Activated naive CD4-positive, alpha-beta T cell treated with anti-CD3 and anti-CD28 coated beads for 36 hours (primary cell): ENCODE measurements around the gene TMIE. TPM values are rescaled to one million over a fixed set of nuclear protein-coding genes. Genes with fewer than 3 reads are reported as not detected.

Experiments
- CTCF ChIA-PET: fragments of 350-600 bp; sonication (Branson Sonifier 250); formaldehyde crosslinking; loops from one replicate; lab custom pipeline; 2021; ENCODE audit warnings: antibody characterized with exemption; lab: Charles Lee
- DNase-seq: peaks from one replicate; pipeline ENCODE4 v3.0.0-alpha.2; 2020
- H3K27ac Mint-ChIP-seq: one replicate; pipeline ENCODE4 v1.8.0; 2021; ENCODE audit warnings: mild to moderate bottlenecking, mixed read lengths
- H3K27me3 Mint-ChIP-seq: one replicate; pipeline ENCODE4 v1.8.0; 2021; ENCODE audit warnings: low read depth, mixed read lengths
- H3K36me3 Mint-ChIP-seq: one replicate; pipeline ENCODE4 v1.8.0; 2021; ENCODE audit warnings: low read depth, mixed read lengths
- H3K4me1 Mint-ChIP-seq: one replicate; pipeline ENCODE4 v1.8.0; 2021; ENCODE audit warnings: low read depth, mixed read lengths
- H3K4me3 Mint-ChIP-seq: one replicate; pipeline ENCODE4 v1.8.0; 2021; ENCODE audit warnings: mild to moderate bottlenecking, moderate library complexity, mixed read lengths
- H3K9me3 Mint-ChIP-seq: one replicate; pipeline ENCODE4 v1.8.0; 2021; ENCODE audit warnings: mixed read lengths
- intact Hi-C: fragments of 100-400 bp; cut with micrococcal nuclease; formaldehyde crosslinking; loops from one replicate; pipeline ENCODE4 v1.15.1; 2023
- total RNA-seq, 2 experiments: library from RNA; stranded (reverse); gene quantifications; one replicate each; pipeline ENCODE4 v1.2.3, GENCODE V29; 2021

Gene TMIE
- 1 to 10 TPM; 1.2 to 1.5 TPM for total RNA-seq

DNA sequence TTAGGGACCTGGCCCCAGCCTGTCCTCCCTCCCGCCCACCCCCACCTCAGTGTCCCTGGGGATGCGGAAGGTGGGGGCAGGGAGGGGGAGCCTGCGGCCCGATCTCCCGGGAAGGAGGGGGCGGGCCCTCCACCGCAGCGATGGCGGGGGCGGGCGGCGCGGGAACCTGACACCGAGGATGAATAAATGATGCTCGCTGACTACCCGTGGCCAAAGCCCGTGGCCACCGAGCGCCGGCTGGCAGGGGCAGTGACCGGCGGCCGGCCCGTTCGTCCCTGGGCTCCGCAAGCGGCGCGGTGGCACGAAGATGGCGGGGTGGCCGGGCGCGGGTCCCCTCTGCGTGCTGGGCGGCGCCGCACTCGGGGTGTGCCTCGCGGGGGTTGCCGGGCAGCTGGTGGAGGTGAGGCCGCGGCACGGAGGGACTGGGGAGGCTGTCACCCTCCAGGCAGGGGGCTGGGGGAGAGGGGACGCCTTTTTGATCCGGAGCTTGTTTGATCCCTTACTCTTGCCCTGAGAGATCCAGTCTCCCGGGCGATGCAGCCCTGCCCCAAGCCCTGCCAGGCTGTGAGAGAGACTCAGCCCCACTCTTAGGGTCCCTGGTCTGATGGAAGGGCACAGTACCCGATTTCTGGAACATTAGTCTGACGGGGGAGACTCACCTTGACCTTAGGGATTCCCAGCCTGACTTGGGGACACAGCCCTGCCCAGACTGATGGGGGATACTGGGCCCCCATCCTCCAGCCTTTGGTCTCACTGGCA, at the start of gene TMIE:
Gene TMIE, plus strand, starts transcription at position 212 of the 759 bp plus-strand sequence. Its CDS starts 96 bp downstream, at position 308.
- no peak for DNase-seq
- H3K36me3 Mint-ChIP-seq = no peaks in the 10 kb centered on the region
- intact Hi-C loops = no loop called here

GRCh38 chr3:46655271-46655670, 45.9 kb upstream of the TMIE start:
- no peak for DNase-seq
- no peaks in the 10 kb centered on the region for H3K27me3 Mint-ChIP-seq
- H3K4me3 Mint-ChIP-seq = no peak overlapping the region
- CTCF ChIA-PET = no interaction called here
- H3K9me3 Mint-ChIP-seq = peaks cover 11% of the 10 kb centered on the region
- intact Hi-C loops = no loop called here
- no peaks in the 10 kb centered on the region for H3K36me3 Mint-ChIP-seq
- H3K4me1 Mint-ChIP-seq = no peaks in the 10 kb centered on the region
- H3K27ac Mint-ChIP-seq = no peak overlapping the region

More for the DNA sequence above, at the start of gene TMIE:
- H3K27ac Mint-ChIP-seq = no peak within 1 kb of the TSS
- peaks cover 20% of the 10 kb centered on the region for H3K4me1 Mint-ChIP-seq
- H3K4me3 Mint-ChIP-seq = peak within 1 kb of the TSS; percentile 10
- H3K9me3 Mint-ChIP-seq = no peaks in the 10 kb centered on the region
- CTCF ChIA-PET = interaction anchor here (0.7 to 0.8 kb wide), 2 partner anchors 193 to 208 kb away, joined by 4 to 5 read pairs; no protein-coding TSS in a partner anchor
- no peaks in the 10 kb centered on the region for H3K27me3 Mint-ChIP-seq

DNA sequence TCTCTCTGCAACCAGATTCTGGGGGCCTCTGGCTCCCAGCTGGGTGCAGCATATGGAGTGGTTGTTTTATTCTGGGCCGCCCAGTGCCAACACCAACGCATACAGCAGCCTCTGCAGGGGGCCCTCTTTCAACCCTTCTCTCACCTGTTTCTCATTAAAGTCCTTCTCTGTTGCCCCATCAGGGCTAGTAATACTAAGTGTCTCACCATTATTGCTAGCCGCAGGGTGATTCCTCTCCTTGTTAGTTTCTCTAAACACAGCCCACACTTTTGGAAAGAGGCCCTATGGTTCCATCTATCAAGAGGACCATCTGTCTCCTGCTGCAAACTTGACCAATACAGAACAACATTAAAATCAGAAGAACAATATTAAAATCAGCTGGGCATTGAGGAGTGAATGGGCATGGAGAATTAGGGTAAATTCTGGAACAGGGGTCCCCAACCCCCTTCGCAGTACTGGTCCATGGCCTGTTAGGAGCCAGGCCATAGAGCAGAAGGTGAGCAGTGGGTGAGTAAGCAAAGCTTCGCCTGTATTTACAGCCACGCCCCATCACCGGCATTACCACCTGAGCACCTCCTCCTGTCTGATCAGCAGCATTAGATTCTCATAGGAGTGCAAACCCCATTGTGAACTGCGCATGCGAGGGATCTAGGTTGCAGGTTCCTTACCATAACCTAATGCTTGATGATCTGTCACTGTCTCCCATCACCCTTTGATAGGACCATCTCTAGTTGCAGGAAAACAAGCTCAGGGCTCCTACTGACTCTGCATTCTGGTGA, 44.2 kb upstream of the TMIE start:
- no peak overlapping the region for H3K4me3 Mint-ChIP-seq
- CTCF ChIA-PET = no interaction called here
- H3K4me1 Mint-ChIP-seq = no peaks in the 10 kb centered on the region
- no peaks in the 10 kb centered on the region for H3K27me3 Mint-ChIP-seq
- H3K36me3 Mint-ChIP-seq = no peaks in the 10 kb centered on the region
- intact Hi-C loops = no loop called here
- DNase-seq = no peak
- peaks cover 6% of the 10 kb centered on the region for H3K9me3 Mint-ChIP-seq
- no peak overlapping the region for H3K27ac Mint-ChIP-seq

DNA sequence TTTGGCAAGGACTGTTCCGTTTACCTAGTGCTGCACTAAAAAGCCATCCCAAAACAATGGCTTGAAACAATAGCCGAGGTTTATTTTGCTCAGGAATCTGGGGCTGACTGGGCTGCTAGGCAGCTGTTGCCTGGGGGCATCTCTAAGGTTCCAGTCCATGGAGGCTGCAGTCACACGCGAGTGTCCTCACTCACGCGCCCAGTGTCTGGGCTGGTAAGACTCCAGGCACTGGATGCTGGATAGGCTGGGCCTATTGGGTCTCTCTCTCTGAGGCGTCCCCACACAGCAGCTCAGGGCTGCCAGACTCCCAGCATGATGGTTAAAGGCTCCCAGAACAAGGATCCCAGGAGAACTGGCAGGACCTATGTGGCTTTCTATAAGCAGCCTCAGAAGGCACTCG, 41.9 kb upstream of the TMIE start:
- intact Hi-C loops = no loop called here
- Mint-ChIP-seq H3K4me1 (no peaks in the 10 kb centered on the region), H3K27ac (no peak overlapping the region), H3K9me3 (no peaks in the 10 kb centered on the region), H3K4me3 (no peak overlapping the region), H3K36me3 (no peaks in the 10 kb centered on the region), H3K27me3 (no peaks in the 10 kb centered on the region)
- DNase-seq = no peak
- CTCF ChIA-PET = interaction anchor here (0.6 kb wide), 1 partner anchor 673 kb away, joined by 3 read pairs; no protein-coding TSS in a partner anchor

GRCh38 chr3:46660003-46660402, 41.2 kb upstream of the TMIE start:
- DNase-seq = no peak
- CTCF ChIA-PET = interaction anchor here (1.1 kb wide), 1 partner anchor 172 kb away, joined by 6 read pairs; no protein-coding TSS in a partner anchor
- Mint-ChIP-seq H3K4me3 (no peak overlapping the region), H3K36me3 (no peaks in the 10 kb centered on the region), H3K9me3 (no peaks in the 10 kb centered on the region), H3K27me3 (no peaks in the 10 kb centered on the region), H3K4me1 (no peaks in the 10 kb centered on the region), H3K27ac (no peak overlapping the region)
- intact Hi-C loops = no loop called here

DNA sequence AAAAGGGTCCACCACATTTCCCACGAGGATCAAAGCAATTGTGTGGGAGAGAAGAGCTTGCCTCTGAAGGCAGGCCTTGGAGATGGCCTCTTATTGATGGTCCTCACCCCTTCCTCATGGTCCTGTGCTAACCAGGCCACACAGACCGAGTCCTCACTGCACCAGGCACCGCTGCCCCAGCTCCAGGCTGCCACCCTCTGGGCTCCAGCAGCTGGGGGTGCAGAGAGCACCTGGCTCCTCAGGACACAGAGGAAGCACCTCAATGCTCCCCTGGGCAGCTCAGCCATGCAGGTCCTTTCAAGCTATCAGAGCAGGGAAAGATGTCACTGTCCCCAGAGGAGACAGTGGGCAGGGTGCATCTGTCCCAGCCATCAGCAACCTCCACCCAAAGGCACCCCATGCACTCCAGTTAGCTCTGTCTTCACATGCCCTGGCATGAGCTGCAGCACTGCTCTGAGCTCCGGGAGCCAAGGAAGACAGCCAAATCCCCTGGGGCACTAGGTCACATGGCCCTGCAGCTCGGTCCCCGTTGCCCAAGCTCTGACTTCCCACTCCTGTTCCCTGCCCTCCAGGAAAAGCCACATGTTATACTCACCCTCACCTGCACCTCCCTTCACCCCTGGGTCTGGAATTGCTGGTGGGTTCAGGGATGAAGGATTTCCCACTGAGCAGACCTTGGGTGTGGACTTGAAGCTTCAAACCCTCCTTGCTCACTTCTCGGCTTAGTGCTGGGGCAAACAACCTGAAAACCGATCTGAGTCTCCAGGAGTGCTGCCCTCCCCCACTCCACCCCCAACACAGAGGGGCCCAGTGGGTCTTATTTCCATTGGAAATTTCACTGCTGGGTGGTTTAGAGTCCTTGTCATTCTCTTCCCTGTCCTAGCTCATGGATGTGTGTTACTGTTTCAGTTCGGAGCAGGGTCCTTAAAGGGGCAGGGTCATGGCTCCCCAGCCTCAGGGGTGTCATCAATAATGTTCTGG, 40.4 kb upstream of the TMIE start:
- no peak overlapping the region for H3K27ac Mint-ChIP-seq
- H3K4me3 Mint-ChIP-seq = no peak overlapping the region
- H3K36me3 Mint-ChIP-seq = no peaks in the 10 kb centered on the region
- intact Hi-C loops = no loop called here
- CTCF ChIA-PET = interaction anchor here (1.1 kb wide), 1 partner anchor 172 kb away, joined by 6 read pairs; no protein-coding TSS in a partner anchor
- H3K27me3 Mint-ChIP-seq = no peaks in the 10 kb centered on the region
- no peaks in the 10 kb centered on the region for H3K9me3 Mint-ChIP-seq
- no peak for DNase-seq
- H3K4me1 Mint-ChIP-seq = no peaks in the 10 kb centered on the region

GRCh38 chr3:46661776-46662766, 39.1 kb upstream of the TMIE start:
- Mint-ChIP-seq H3K27ac (no peak overlapping the region), H3K9me3 (no peaks in the 10 kb centered on the region), H3K4me1 (no peaks in the 10 kb centered on the region), H3K4me3 (no peak overlapping the region), H3K36me3 (no peaks in the 10 kb centered on the region), H3K27me3 (no peaks in the 10 kb centered on the region)
- CTCF ChIA-PET = no interaction called here
- intact Hi-C loops = no loop called here
- DNase-seq = no peak

GRCh38 chr3:46662771-46663551, 38.2 kb upstream of the TMIE start:
- Mint-ChIP-seq H3K27ac (no peak overlapping the region), H3K36me3 (no peaks in the 10 kb centered on the region), H3K4me1 (no peaks in the 10 kb centered on the region), H3K27me3 (no peaks in the 10 kb centered on the region), H3K9me3 (no peaks in the 10 kb centered on the region), H3K4me3 (no peak overlapping the region)
- intact Hi-C loops = loop anchor here (1.0 kb wide), 1 partner anchor 232 kb away; no protein-coding TSS in a partner anchor
- no peak for DNase-seq
- CTCF ChIA-PET = no interaction called here

GRCh38 chr3:46663591-46664135, 37.5 kb upstream of the TMIE start:
- H3K27me3 Mint-ChIP-seq = no peaks in the 10 kb centered on the region
- H3K36me3 Mint-ChIP-seq = no peaks in the 10 kb centered on the region
- H3K4me3 Mint-ChIP-seq = no peak overlapping the region
- no peak overlapping the region for H3K27ac Mint-ChIP-seq
- H3K9me3 Mint-ChIP-seq = no peaks in the 10 kb centered on the region
- intact Hi-C loops = loop anchor here (1.0 kb wide), 1 partner anchor 232 kb away; no protein-coding TSS in a partner anchor
- CTCF ChIA-PET = interaction anchor here (1.4 kb wide), 1 partner anchor 34 kb away, joined by 4 read pairs; no protein-coding TSS in a partner anchor
- no peak for DNase-seq
- no peaks in the 10 kb centered on the region for H3K4me1 Mint-ChIP-seq
